Uterus (tissue), 2 donors: ENCODE measurements around the gene DPH1.

ENCODE experiments used
- POLR2A ChIP-seq, 2 donors: fragments of 450-650 bp; IDR thresholded peaks; one replicate each; pipeline ENCODE4 v1.6.1; 2016; ENCODE audit warnings: antibody characterized with exemption in 2 of 2, mild to moderate bottlenecking in 1 of 2, moderate library complexity in 1 of 2
- TF ChIP-seq, protein P1 (sequence below), 4 experiments: fragments of 200-600 bp in 2 of 4; fragments of 450-650 bp in 2 of 4; sonication (generic) in 2 of 4; IDR thresholded peaks; one replicate each; pipeline ENCODE4 v1.5.1; 2016 to 2019; ENCODE audit warnings: antibody characterized with exemption in 4 of 4, mild to moderate bottlenecking in 2 of 4, moderate library complexity in 1 of 4

DNA sequence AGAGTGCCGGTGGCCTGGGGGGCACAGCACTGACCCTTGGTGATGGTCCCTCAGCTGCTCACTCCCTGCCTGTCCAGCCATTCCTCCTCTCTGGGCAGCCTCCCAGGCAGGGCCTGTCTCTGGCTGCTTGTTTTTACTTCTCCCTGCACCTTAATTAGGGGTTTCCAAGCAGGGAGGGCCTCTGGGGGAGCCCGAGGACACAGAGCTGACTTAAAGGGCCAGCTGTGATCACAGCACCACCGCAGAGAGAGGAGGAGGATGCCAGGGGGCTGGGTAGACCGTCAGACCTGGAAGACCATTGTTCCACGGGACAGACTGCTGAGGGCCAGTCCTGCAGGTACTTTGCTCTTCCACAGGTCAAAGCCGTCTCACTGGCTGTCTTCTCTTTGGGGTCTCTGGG, 1.2 kb upstream of the DPH1 start:
- TF ChIP-seq, protein P1, sequence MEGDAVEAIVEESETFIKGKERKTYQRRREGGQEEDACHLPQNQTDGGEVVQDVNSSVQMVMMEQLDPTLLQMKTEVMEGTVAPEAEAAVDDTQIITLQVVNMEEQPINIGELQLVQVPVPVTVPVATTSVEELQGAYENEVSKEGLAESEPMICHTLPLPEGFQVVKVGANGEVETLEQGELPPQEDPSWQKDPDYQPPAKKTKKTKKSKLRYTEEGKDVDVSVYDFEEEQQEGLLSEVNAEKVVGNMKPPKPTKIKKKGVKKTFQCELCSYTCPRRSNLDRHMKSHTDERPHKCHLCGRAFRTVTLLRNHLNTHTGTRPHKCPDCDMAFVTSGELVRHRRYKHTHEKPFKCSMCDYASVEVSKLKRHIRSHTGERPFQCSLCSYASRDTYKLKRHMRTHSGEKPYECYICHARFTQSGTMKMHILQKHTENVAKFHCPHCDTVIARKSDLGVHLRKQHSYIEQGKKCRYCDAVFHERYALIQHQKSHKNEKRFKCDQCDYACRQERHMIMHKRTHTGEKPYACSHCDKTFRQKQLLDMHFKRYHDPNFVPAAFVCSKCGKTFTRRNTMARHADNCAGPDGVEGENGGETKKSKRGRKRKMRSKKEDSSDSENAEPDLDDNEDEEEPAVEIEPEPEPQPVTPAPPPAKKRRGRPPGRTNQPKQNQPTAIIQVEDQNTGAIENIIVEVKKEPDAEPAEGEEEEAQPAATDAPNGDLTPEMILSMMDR (IDR thresholded peaks at IDR 0.05), result no peak
- TF ChIP-seq POLR2A (IDR thresholded peaks at IDR 0.05), result no peak
